Chondrocyte (in vitro differentiated cells): ENCODE results near the gene EEF1A2. TPM values are rescaled to one million over a fixed set of nuclear protein-coding genes. Genes with fewer than 3 reads are reported as not detected.

Experiments
- DNase-seq: peaks from one replicate; pipeline ENCODE4 v3.0.0; 2021; ENCODE audit warnings: mixed read lengths, low spot score
- H3K27ac Mint-ChIP-seq: one replicate; pipeline ENCODE4 v1.8.0; 2021; ENCODE audit warnings: mild to moderate bottlenecking, moderate library complexity, mixed read lengths; ENCODE audit not compliant: unreplicated experiment
- H3K27me3 Mint-ChIP-seq: 2 replicates; pipeline ENCODE4 v1.8.0; 2021; ENCODE audit warnings: low read depth, mixed read lengths
- H3K36me3 Mint-ChIP-seq: 2 replicates; pipeline ENCODE4 v1.8.0; 2021; ENCODE audit warnings: low read depth, mixed read lengths
- H3K4me1 Mint-ChIP-seq: 2 replicates; pipeline ENCODE4 v1.8.0; 2021; ENCODE audit warnings: low read depth, mild to moderate bottlenecking, mixed read lengths
- H3K4me3 Mint-ChIP-seq: one replicate; pipeline ENCODE4 v1.8.0; 2021; ENCODE audit warnings: mild to moderate bottlenecking, moderate library complexity, mixed read lengths; ENCODE audit not compliant: unreplicated experiment
- H3K9me3 Mint-ChIP-seq: 2 replicates; pipeline ENCODE4 v1.8.0; 2021; ENCODE audit warnings: low read depth, mixed read lengths
- CTCF ChIP-seq: fragments of 200-600 bp; sonication (generic); IDR thresholded peaks from 2 replicates; pipeline ENCODE4 v1.5.0; 2021; ENCODE audit warnings: antibody characterized with exemption, mild to moderate bottlenecking, moderate library complexity
- total RNA-seq: library from RNA; stranded (reverse); gene quantifications from 3 replicates; pipeline ENCODE4 v1.2.1, GENCODE V29; 2021

Gene EEF1A2
- total RNA-seq, 1 donor from 2014 or later = 5.5 TPM

DNA sequence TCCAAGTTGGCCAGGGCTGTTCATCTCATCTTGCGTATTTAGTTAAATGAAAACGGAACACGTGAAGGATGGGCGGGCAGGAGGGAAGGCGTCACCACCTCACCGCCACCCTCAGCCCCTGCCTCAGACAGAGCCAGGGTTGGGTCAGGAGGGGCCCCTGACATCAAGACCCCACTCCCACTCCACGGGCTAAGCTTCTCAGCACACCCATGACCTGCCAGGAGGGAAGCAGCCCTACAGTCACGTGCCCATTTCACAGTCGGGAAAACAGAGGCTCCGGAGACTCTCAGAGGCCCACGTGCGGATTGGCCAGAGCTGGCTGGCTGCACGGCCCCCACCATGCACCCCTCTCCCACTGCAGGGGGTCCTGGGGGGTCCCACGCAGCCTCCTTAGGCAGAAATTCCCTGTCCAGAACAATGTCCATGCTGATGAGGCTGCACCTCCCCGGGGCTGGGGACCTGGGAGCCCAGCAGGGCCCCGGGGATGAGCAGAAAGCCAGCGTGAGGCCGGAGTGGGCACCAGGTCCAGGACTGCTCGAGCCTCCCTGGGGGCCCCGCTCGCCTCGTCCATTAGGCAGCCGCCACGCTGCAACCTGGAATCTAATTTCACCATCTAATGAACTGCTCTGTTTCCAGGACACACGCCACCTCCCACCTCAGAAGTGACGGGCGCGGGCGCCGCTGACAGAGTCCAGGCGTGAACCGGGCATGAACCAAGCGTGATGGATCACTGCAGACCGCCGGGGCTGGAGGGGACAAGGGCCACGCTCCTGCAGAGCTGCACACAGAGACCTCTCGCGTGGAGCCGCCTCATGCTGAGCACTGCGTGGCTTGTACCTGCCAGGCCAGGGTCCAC, 42.2 kb downstream of the EEF1A2 start:
- Mint-ChIP-seq H3K27ac (no peak overlapping the region), H3K4me1 (peaks cover 6% of the 10 kb centered on the region), H3K4me3 (no peak overlapping the region), H3K9me3 (no peaks in the 10 kb centered on the region), H3K36me3 (no peaks in the 10 kb centered on the region), H3K27me3 (peaks cover 23% of the 10 kb centered on the region)
- no peak for TF ChIP-seq CTCF
- DNase-seq = no peak

DNA sequence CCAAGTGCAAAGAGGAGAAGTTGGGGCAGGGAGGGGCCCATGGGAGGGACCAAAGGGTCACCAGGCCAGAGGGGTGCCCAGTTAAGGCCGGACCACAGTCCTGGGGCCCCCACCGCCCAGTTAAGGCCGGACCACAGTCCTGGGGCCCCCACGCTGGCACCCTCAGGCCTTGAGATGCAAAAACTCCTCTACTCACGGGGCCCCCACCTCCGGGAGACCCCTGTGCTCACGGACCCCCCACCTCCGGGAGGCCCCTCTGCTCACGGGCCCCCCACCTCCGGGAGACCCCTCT, 43.4 kb downstream of the EEF1A2 start:
- no peak for DNase-seq
- no peaks in the 10 kb centered on the region for H3K36me3 Mint-ChIP-seq
- H3K9me3 Mint-ChIP-seq = no peaks in the 10 kb centered on the region
- no peak for TF ChIP-seq CTCF
- peaks cover 6% of the 10 kb centered on the region for H3K4me1 Mint-ChIP-seq
- H3K27ac Mint-ChIP-seq = no peak overlapping the region
- H3K4me3 Mint-ChIP-seq = no peak overlapping the region
- H3K27me3 Mint-ChIP-seq = peaks cover 16% of the 10 kb centered on the region

- no peak for TF ChIP-seq CTCF
- no peak for DNase-seq
- Mint-ChIP-seq H3K27me3 (peaks cover 13% of the 10 kb centered on the region), H3K27ac (no peak overlapping the region), H3K9me3 (no peaks in the 10 kb centered on the region), H3K4me1 (peaks cover 6% of the 10 kb centered on the region), H3K4me3 (no peak overlapping the region), H3K36me3 (no peaks in the 10 kb centered on the region)
Measured at GRCh38 chr20:63454731-63455567, 43.9 kb downstream of the EEF1A2 start.

GRCh38 chr20:63452821-63453523, 45.9 kb downstream of the EEF1A2 start:
- TF ChIP-seq CTCF = no peak
- peaks cover 6% of the 10 kb centered on the region for H3K4me1 Mint-ChIP-seq
- peaks cover 18% of the 10 kb centered on the region for H3K27me3 Mint-ChIP-seq
- no peaks in the 10 kb centered on the region for H3K9me3 Mint-ChIP-seq
- H3K4me3 Mint-ChIP-seq = no peak overlapping the region
- DNase-seq = no peak
- H3K27ac Mint-ChIP-seq = no peak overlapping the region
- H3K36me3 Mint-ChIP-seq = no peaks in the 10 kb centered on the region

DNA sequence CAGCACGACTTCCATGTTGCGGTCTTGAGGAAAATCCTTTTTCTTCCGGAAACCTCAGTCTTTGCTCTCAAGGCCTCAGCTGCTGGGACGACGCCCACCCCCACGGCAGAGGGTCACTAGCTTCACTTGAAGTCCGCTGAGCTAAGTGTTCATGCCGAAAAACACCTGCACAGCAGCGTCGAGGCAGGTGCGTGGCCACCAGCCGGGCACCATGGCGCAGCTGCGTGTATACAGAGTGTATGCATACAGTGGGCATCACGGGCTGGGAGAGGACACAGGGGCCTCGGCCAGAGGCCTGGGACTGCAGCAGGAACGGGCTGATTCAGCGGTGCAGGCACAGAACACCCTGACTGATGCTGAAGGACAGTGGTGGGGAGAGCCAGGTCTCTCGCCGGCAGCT, 46.5 kb downstream of the EEF1A2 start:
- no peak overlapping the region for H3K27ac Mint-ChIP-seq
- H3K4me1 Mint-ChIP-seq = peaks cover 6% of the 10 kb centered on the region
- H3K36me3 Mint-ChIP-seq = no peaks in the 10 kb centered on the region
- no peaks in the 10 kb centered on the region for H3K9me3 Mint-ChIP-seq
- H3K4me3 Mint-ChIP-seq = no peak overlapping the region
- no peak for DNase-seq
- H3K27me3 Mint-ChIP-seq = peaks cover 25% of the 10 kb centered on the region
- TF ChIP-seq CTCF = no peak
